HepG2 (cell line): ENCODE data around the gene ACTN3. TPM values are rescaled to one million over a fixed set of nuclear protein-coding genes. Genes with fewer than 3 reads are reported as not detected.

Source experiments
- FIP1L1 ChIP-seq: fragments of 200-400 bp; formaldehyde crosslinking; IDR thresholded peaks from 2 replicates; pipeline ENCODE4 v1.6.1; 2018; ENCODE audit warnings: low read depth, mild to moderate bottlenecking, low read length, moderate library complexity, borderline replicate concordance; ENCODE audit not compliant: insufficient read depth
- GPN1 ChIP-seq: sonication (generic); formaldehyde crosslinking; IDR thresholded peaks from 2 replicates; pipeline ENCODE4 v1.5.1; 2020; ENCODE audit warnings: missing genetic modification reagents, borderline replicate concordance
- GZF1 ChIP-seq: sonication (generic); formaldehyde crosslinking; IDR thresholded peaks from 2 replicates; pipeline ENCODE4 v1.5.1; 2020; ENCODE audit warnings: mild to moderate bottlenecking, missing genetic modification reagents
- KLF16 ChIP-seq, 2 experiments: sonication (generic) in 1 of 2; formaldehyde crosslinking in 1 of 2; IDR thresholded peaks; 2 replicates each; pipeline versions ENCODE4 v1.6.1 to v1.8.0; 2016 to 2023; ENCODE audit warnings: missing genetic modification reagents in 2 of 2, missing compliant biosample characterization in 1 of 2
- MAFK ChIP-seq, 2 experiments: IDR thresholded peaks in 1 of 2; conservative IDR thresholded peaks in 1 of 2; 2 replicates each; pipeline ENCODE4 v1.6.1; 2011; ENCODE audit warnings: improper control_type of control experiment in 2 of 2, low read length in 2 of 2
- MAZ ChIP-seq, 2 experiments: sonication (generic) in 1 of 2; formaldehyde crosslinking in 1 of 2; IDR thresholded peaks; 2 replicates each; pipeline versions ENCODE4 v1.5.0 to v1.6.1; 2012 to 2020; ENCODE audit warnings: low read depth in 2 of 2, mild to moderate bottlenecking in 2 of 2, borderline replicate concordance in 1 of 2, improper control_type of control experiment in 1 of 2, low read length in 1 of 2, missing genetic modification reagents in 1 of 2, moderate library complexity in 1 of 2
- NFIB ChIP-seq: sonication (generic); formaldehyde crosslinking; IDR thresholded peaks from 2 replicates; pipeline ENCODE4 v1.9.0; 2021; ENCODE audit warnings: missing genetic modification reagents, mild to moderate bottlenecking, borderline replicate concordance
- PTBP1 ChIP-seq: fragments of 200-400 bp; formaldehyde crosslinking; IDR thresholded peaks from 2 replicates; pipeline ENCODE4 v1.6.1; 2018; ENCODE audit warnings: low read length, low read depth; ENCODE audit not compliant: poor library complexity, severe bottlenecking
- RBM22 ChIP-seq: fragments of 200-400 bp; formaldehyde crosslinking; optimal IDR thresholded peaks from 2 replicates; pipeline ENCODE3; 2017; ENCODE audit warnings: mild to moderate bottlenecking, low read length, moderate library complexity
- SMARCC2 ChIP-seq: fragments of 450-650 bp; IDR thresholded peaks from 2 replicates; pipeline ENCODE4 v1.6.1; 2017; ENCODE audit warnings: antibody characterized with exemption, mild to moderate bottlenecking
- SOX5 ChIP-seq: IDR thresholded peaks from 2 replicates; pipeline ENCODE4 v1.6.1; 2016; ENCODE audit warnings: borderline replicate concordance
- SP4 ChIP-seq: sonication (generic); formaldehyde crosslinking; IDR thresholded peaks from 2 replicates; pipeline ENCODE4 v1.8.1; 2023; ENCODE audit warnings: mild to moderate bottlenecking, missing genetic modification reagents
- STAT5B ChIP-seq: sonication (generic); formaldehyde crosslinking; IDR thresholded peaks from 2 replicates; pipeline ENCODE4 v1.4.0; 2020; ENCODE audit warnings: missing genetic modification reagents
- TBL1XR1 ChIP-seq: fragments of 150-350 bp; IDR thresholded peaks from 2 replicates; pipeline ENCODE4 v1.6.1; 2014; ENCODE audit warnings: borderline replicate concordance, low read length; ENCODE audit not compliant: partially characterized antibody
- TOE1 ChIP-seq: sonication (generic); formaldehyde crosslinking; IDR thresholded peaks from 2 replicates; pipeline ENCODE4 v1.4.0; 2020; ENCODE audit warnings: mild to moderate bottlenecking, missing genetic modification reagents
- ZBTB1 ChIP-seq: sonication (generic); formaldehyde crosslinking; IDR thresholded peaks from 2 replicates; pipeline ENCODE4 v1.4.0; 2020; ENCODE audit warnings: missing genetic modification reagents, borderline replicate concordance
- ZNF253 ChIP-seq: sonication (generic); formaldehyde crosslinking; IDR thresholded peaks from 2 replicates; pipeline ENCODE4 v1.8.0; 2022; ENCODE audit warnings: mild to moderate bottlenecking, missing genetic modification reagents, borderline replicate concordance
- ZNF282 ChIP-seq: fragments of 450-650 bp; IDR thresholded peaks from 2 replicates; pipeline ENCODE4 v1.6.1; 2018; ENCODE audit not compliant: partially characterized antibody
- ZNF678 ChIP-seq: sonication (generic); formaldehyde crosslinking; IDR thresholded peaks from 2 replicates; pipeline ENCODE4 v1.4.0; 2020; ENCODE audit warnings: mild to moderate bottlenecking, missing genetic modification reagents
- ZNF749 ChIP-seq: sonication (generic); formaldehyde crosslinking; IDR thresholded peaks from 2 replicates; pipeline ENCODE4 v1.8.0; 2022; ENCODE audit warnings: mild to moderate bottlenecking, missing genetic modification reagents, moderate library complexity, borderline replicate concordance
- polyA plus RNA-seq, 8 experiments: library from polyadenylated mRNA; depleted of rRNA in 3 of 8; stranded (reverse) in 7 of 8; unstranded in 1 of 8; fragments of >200 nt; fragmentation: Illumina TruSeq in 4 of 8; extraction: Trizol in 4 of 8; gene quantifications; 2 replicates each; pipeline versions ENCODE4 v1.2.1 to v1.2.3, GENCODE V29; 2011 to 2016; ENCODE audit warnings: low read depth in 4 of 8, missing spikeins in 1 of 8, mixed read lengths in 1 of 8; ENCODE audit not compliant: insufficient read depth in 1 of 8
- total RNA-seq, 5 experiments: library from RNA; depleted of rRNA; stranded (reverse); fragments of >200 nt; fragmentation: Illumina TruSeq; extraction: Trizol; gene quantifications; 2 replicates each; pipeline ENCODE4 v1.2.3, GENCODE V29; 2016; ENCODE audit warnings: low read depth in 1 of 5
- TF ChIP-seq, protein P1 (sequence below): sonication (generic); formaldehyde crosslinking; IDR thresholded peaks from 2 replicates; pipeline ENCODE4 v1.5.0; 2020; ENCODE audit warnings: missing genetic modification reagents
- TF ChIP-seq, protein P2 (sequence below): sonication (generic); formaldehyde crosslinking; IDR thresholded peaks from 2 replicates; pipeline ENCODE4 v1.4.0; 2020; ENCODE audit warnings: missing genetic modification reagents, borderline replicate concordance

ACTN3 gene
- total and polyA plus RNA-seq, 2 of the 13 experiments (the other 11 are each of a cell fraction or from before 2014, with no cell fraction given) = 0.04 to 0.09 TPM

DNA sequence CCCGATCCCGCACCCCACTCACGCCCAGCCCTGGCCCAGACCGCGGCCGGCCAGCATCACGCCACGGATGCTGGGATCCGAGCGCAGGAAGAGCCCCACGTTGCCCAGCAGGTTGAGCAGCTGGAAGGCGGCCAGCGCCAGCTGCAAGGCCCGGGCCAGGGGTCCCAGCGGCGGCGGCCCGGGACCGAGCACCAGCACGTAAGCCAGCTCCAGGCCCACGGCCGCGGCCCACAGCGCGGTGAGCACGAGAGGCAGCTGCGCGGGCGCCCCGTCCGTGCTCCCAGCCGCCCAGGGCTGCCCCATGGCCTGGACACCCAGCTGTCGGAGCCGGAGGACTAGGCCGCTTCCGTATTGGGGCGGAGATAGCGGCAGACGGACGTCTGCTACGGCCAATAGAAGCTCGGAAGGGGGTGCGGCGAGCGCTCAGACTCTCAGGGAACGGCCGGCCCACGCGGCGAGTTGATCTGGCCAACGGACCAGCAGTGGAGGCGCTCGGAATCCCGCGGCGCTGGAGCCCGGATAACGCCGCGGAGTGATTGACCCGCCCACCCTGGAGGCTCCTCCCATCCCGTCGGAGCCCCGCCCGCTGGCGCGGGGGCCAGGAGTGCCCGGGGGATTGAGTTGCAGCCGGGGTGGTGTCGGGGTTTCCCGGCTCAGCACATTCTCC lies 869 bp upstream of the ACTN3 start, which contains the start of gene ZDHHC24 (continued):
- TF ChIP-seq MAZ (IDR thresholded peaks at IDR 0.05; ENCODE audit: borderline replicate concordance, low read depth, low read length) = peak; percentile 64; the same call in 1 of the 2 replicates
- TF ChIP-seq MAZ (CRISPR knock-in tag; IDR thresholded peaks at IDR 0.05; ENCODE audit: low read depth) = peak; percentile 42; the same call in 1 of the 2 replicates
- no peak for TF ChIP-seq GZF1 (CRISPR knock-in tag)
- TF ChIP-seq, protein P1, sequence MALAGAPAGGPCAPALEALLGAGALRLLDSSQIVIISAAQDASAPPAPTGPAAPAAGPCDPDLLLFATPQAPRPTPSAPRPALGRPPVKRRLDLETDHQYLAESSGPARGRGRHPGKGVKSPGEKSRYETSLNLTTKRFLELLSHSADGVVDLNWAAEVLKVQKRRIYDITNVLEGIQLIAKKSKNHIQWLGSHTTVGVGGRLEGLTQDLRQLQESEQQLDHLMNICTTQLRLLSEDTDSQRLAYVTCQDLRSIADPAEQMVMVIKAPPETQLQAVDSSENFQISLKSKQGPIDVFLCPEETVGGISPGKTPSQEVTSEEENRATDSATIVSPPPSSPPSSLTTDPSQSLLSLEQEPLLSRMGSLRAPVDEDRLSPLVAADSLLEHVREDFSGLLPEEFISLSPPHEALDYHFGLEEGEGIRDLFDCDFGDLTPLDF (CRISPR knock-in tag) = no peak
- no peak for TF ChIP-seq GPN1 (CRISPR knock-in tag)
- peak; percentile 98 for TF ChIP-seq SP4
- TF ChIP-seq ZNF749 (CRISPR knock-in tag) = peak; percentile 36; the same call in 1 of the 2 replicates
- no peak for TF ChIP-seq ZBTB1 (CRISPR knock-in tag)
- no peak for TF ChIP-seq TOE1 (CRISPR knock-in tag)
- no peak for TF ChIP-seq SMARCC2
- TF ChIP-seq TBL1XR1 = no peak
- no peak for TF ChIP-seq NFIB (CRISPR knock-in tag)
- no peak for TF ChIP-seq STAT5B
- no peak for TF ChIP-seq ZNF253 (CRISPR knock-in tag)
- no peak for TF ChIP-seq MAFK (conservative IDR thresholded peaks at IDR 0.05 in 1 of 2, IDR thresholded peaks at IDR 0.05 in 1 of 2; ENCODE audit: low read length in 2 of 2)
- TF ChIP-seq SOX5 (CRISPR knock-in tag) = no peak; the same call in 1 of the 2 replicates
- no peak for TF ChIP-seq FIP1L1
- TF ChIP-seq KLF16 (CRISPR knock-in tag; IDR thresholded peaks at IDR 0.05) = 0 out of 4 replicates have a peak, but pooled peaks of 1 of the 2 experiments have one; percentile 20
- TF ChIP-seq, protein P2, sequence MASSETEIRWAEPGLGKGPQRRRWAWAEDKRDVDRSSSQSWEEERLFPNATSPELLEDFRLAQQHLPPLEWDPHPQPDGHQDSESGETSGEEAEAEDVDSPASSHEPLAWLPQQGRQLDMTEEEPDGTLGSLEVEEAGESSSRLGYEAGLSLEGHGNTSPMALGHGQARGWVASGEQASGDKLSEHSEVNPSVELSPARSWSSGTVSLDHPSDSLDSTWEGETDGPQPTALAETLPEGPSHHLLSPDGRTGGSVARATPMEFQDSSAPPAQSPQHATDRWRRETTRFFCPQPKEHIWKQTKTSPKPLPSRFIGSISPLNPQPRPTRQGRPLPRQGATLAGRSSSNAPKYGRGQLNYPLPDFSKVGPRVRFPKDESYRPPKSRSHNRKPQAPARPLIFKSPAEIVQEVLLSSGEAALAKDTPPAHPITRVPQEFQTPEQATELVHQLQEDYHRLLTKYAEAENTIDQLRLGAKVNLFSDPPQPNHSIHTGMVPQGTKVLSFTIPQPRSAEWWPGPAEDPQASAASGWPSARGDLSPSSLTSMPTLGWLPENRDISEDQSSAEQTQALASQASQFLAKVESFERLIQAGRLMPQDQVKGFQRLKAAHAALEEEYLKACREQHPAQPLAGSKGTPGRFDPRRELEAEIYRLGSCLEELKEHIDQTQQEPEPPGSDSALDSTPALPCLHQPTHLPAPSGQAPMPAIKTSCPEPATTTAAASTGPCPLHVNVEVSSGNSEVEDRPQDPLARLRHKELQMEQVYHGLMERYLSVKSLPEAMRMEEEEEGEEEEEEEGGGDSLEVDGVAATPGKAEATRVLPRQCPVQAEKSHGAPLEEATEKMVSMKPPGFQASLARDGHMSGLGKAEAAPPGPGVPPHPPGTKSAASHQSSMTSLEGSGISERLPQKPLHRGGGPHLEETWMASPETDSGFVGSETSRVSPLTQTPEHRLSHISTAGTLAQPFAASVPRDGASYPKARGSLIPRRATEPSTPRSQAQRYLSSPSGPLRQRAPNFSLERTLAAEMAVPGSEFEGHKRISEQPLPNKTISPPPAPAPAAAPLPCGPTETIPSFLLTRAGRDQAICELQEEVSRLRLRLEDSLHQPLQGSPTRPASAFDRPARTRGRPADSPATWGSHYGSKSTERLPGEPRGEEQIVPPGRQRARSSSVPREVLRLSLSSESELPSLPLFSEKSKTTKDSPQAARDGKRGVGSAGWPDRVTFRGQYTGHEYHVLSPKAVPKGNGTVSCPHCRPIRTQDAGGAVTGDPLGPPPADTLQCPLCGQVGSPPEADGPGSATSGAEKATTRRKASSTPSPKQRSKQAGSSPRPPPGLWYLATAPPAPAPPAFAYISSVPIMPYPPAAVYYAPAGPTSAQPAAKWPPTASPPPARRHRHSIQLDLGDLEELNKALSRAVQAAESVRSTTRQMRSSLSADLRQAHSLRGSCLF = no peak
- no peak for TF ChIP-seq RBM22
- TF ChIP-seq ZNF678 = no peak
- no peak for TF ChIP-seq PTBP1
- no peak for TF ChIP-seq ZNF282
